A549 treated with Mapracorat at 1 μM for 4 hours (cell line): ENCODE data around the gene RARA. TPM values are rescaled to one million over a fixed set of nuclear protein-coding genes. Genes with fewer than 3 reads are reported as not detected.

Source experiments
- total RNA-seq: library from RNA; stranded (reverse); fragments of 200-300 nt; extraction: Qiagen RNA extraction; gene quantifications from 5 replicates; pipeline ENCODE4 v1.2.3, GENCODE V29; 2022

Gene RARA
- 39.5 to 50.2 TPM (median 41.8 TPM) in 5 replicates for total RNA-seq

GRCh38 chr17:40309031-40309948 is at the start of gene RARA:
TSS of gene RARA (plus strand) at chr17:40309180. CDS start at chr17:40331219, 22,039 bp downstream.

GRCh38 chr17:40287494-40288369 is 21.2 kb upstream of the RARA start, which contains the start of gene CDC6:
TSS of gene CDC6 (plus strand) at chr17:40287879. CDS start at chr17:40289421, 1,542 bp downstream.

GRCh38 chr17:40364121-40364861 is 55.3 kb downstream of the RARA start, which contains the start of gene GJD3:
TSS of gene GJD3 (minus strand) at chr17:40364737. CDS start at chr17:40363815, 922 bp downstream.

Other genes starting within 250 kb of the RARA start
- gene THRA, start 246.2 kb upstream of the RARA start, total RNA-seq, result 21.1 to 30.3 TPM (median 28.8 TPM) in 5 replicates
- gene NR1D1, start 208.6 kb upstream of the RARA start, total RNA-seq, result 8.2 to 11.4 TPM (median 10.6 TPM) in 5 replicates
- 58.5 to 65.4 TPM (median 64.8 TPM) in 5 replicates for gene MSL1, start 187.2 kb upstream of the RARA start, total RNA-seq
- 43.9 to 47.0 TPM (median 46.0 TPM) in 5 replicates for gene CASC3, start 168.6 kb upstream of the RARA start, total RNA-seq
- gene RAPGEFL1, start 131.7 kb upstream of the RARA start, total RNA-seq, result 2.2 to 3.4 TPM (median 2.8 TPM) in 5 replicates
- 17.2 to 21.8 TPM (median 19.5 TPM) in 5 replicates for gene WIPF2, start 89.9 kb upstream of the RARA start, total RNA-seq
- gene CDC6, start 21.3 kb upstream of the RARA start, total RNA-seq, result 47.3 to 56.4 TPM (median 52.7 TPM) in 5 replicates
- gene GJD3, start 55.6 kb downstream of the RARA start, total RNA-seq, result 0.54 to 0.93 TPM (median 0.86 TPM) in 5 replicates
- 192 to 232 TPM (median 208 TPM) in 5 replicates for gene TOP2A, start 108.7 kb downstream of the RARA start, total RNA-seq
- gene IGFBP4, start 134.3 kb downstream of the RARA start, total RNA-seq, result 2,173 to 2,922 TPM (median 2,805 TPM) in 5 replicates
- gene TNS4, start 192.4 kb downstream of the RARA start, total RNA-seq, result 196 to 254 TPM (median 237 TPM) in 5 replicates